HL-60 (cell line): ENCODE measurements around the gene TACO1.

Experiments
- CTCF ChIP-seq: IDR thresholded peaks from one replicate; pipeline ENCODE4 v1.5.1; 2011; ENCODE audit warnings: low read length, control low read depth, inconsistent platforms; ENCODE audit not compliant: insufficient read depth
- REST ChIP-seq: IDR thresholded peaks from 2 replicates; pipeline ENCODE4 v1.6.1; 2012; ENCODE audit warnings: low read depth; ENCODE audit not compliant: insufficient replicate concordance

GRCh38 chr17:63635787-63636186 is 35.1 kb downstream of the TACO1 start:
- TF ChIP-seq CTCF (no peak), REST (no peak)
